HG03575 (cell line): Measurements from ENCODE around the gene LGALS12.

Experiments
- ATAC-seq: cut with Tn5 transposase; IDR thresholded peaks from one replicate; pipeline ENCODE4 v1.9.1; 2021; ENCODE audit not compliant: unreplicated experiment, insufficient number of reproducible peaks, low FRiP score; ENCODE audit errors: extremely low read depth

The LGALS12 gene

GRCh38 chr11:63551889-63552266, 46.0 kb downstream of the LGALS12 start:
- ATAC-seq, result no peak

GRCh38 chr11:63552921-63553320, 47.0 kb downstream of the LGALS12 start:
- ATAC-seq, result no peak

GRCh38 chr11:63553759-63554158, 47.9 kb downstream of the LGALS12 start:
- no peak for ATAC-seq

GRCh38 chr11:63554877-63555223, 49.0 kb downstream of the LGALS12 start:
- ATAC-seq, result no peak

- no peak for ATAC-seq
Measured at GRCh38 chr11:63556404-63557013, 50.6 kb downstream of the LGALS12 start.

GRCh38 chr11:63557570-63557969, 51.7 kb downstream of the LGALS12 start:
- no peak for ATAC-seq

- no peak for ATAC-seq
Measured at GRCh38 chr11:63558459-63559157, 52.7 kb downstream of the LGALS12 start.

- ATAC-seq, result no peak
Measured at GRCh38 chr11:63560506-63561180, 54.8 kb downstream of the LGALS12 start.

GRCh38 chr11:63563201-63564055, 57.5 kb downstream of the LGALS12 start, which contains the start of gene PLAAT2:
PLAAT2 (minus strand) TSS chr11:63563379; CDS start chr11:63563324, 55 bp downstream.
- no peak for ATAC-seq

GRCh38 chr11:63564056-63564774, 58.3 kb downstream of the LGALS12 start:
- ATAC-seq, result peak; percentile 34

GRCh38 chr11:63564784-63565350, 59.0 kb downstream of the LGALS12 start:
- ATAC-seq, result no peak
